B cell (primary cell): ENCODE results near the gene DLG2. TPM values are rescaled to one million over a fixed set of nuclear protein-coding genes. Genes with fewer than 3 reads are reported as not detected.

ENCODE experiments used
- ATAC-seq: fragments of 200-7000 bp; cut with Tn5 transposase; one replicate; pipeline ENCODE4 v1.10.0; 2021; ENCODE audit warnings: low read depth, mild to moderate bottlenecking, moderate number of reproducible peaks, moderate library complexity
- CTCF ChIA-PET: fragments of 350-600 bp; sonication (Branson Sonifier 250); formaldehyde crosslinking; loops from one replicate; lab custom pipeline; 2021; ENCODE audit warnings: antibody characterized with exemption, inconsistent platforms; lab: Charles Lee
- POLR2A ChIA-PET: fragments of 350-600 bp; sonication (Branson Sonifier 250); formaldehyde crosslinking; loops from one replicate; lab custom pipeline; 2021; ENCODE audit warnings: antibody characterized with exemption; lab: Charles Lee
- DNase-seq: peaks from one replicate; pipeline ENCODE4 v3.0.0; 2013
- H2AFZ ChIP-seq: 2 replicates; pipeline ENCODE4 v1.6.1; 2012; ENCODE audit warnings: mild to moderate bottlenecking, low read depth, low read length; ENCODE audit not compliant: insufficient read depth, poor library complexity, severe bottlenecking
- H3K27ac ChIP-seq, 2 donors: 1 replicate in 1 of 2; 2 replicates in 1 of 2; pipeline ENCODE4 v1.5.1; 2012 to 2013; ENCODE audit warnings: low read length in 2 of 2, mild to moderate bottlenecking in 2 of 2, moderate library complexity in 1 of 2
- H3K27me3 ChIP-seq, 4 experiments: fragments of 200-600 bp in 1 of 4; sonication (generic) in 1 of 4; replicated peaks in 1 of 4; 1 replicate in 2 of 4; 2 replicates in 2 of 4; pipeline versions ENCODE4 v1.6.1 to v1.7.0; 2013 to 2016; ENCODE audit warnings: low read length in 3 of 4, mild to moderate bottlenecking in 2 of 4, mixed read lengths in 1 of 4, moderate library complexity in 1 of 4; ENCODE audit not compliant: insufficient read depth in 4 of 4, control insufficient read depth in 3 of 4; ENCODE audit errors: control extremely low read depth in 1 of 4
- H3K36me3 ChIP-seq, 2 experiments: replicated peaks in 1 of 2; 1 replicate in 1 of 2; 2 replicates in 1 of 2; pipeline versions ENCODE4 v1.6.1 to v1.7.1; 2013; ENCODE audit warnings: low read length in 1 of 2; ENCODE audit not compliant: insufficient read depth in 2 of 2, control insufficient read depth in 1 of 2; ENCODE audit errors: control extremely low read depth in 1 of 2, extremely low read depth in 1 of 2
- H3K4me1 ChIP-seq, 2 donors: fragments of 200-600 bp in 1 of 2; sonication (generic) in 1 of 2; 1 replicate in 1 of 2; 2 replicates in 1 of 2; pipeline versions ENCODE4 v1.5.1 to v1.6.1; 2013 to 2017; ENCODE audit warnings: low read length in 2 of 2; ENCODE audit not compliant: control insufficient read depth in 2 of 2, insufficient read depth in 2 of 2
- H3K4me2 ChIP-seq: replicated peaks from 2 replicates; pipeline ENCODE3; 2012; ENCODE audit warnings: mild to moderate bottlenecking, low read depth, low read length; ENCODE audit not compliant: poor library complexity, severe bottlenecking
- H3K4me3 ChIP-seq, 5 experiments: fragments of 200-600 bp in 1 of 5; sonication (generic) in 1 of 5; 1 replicate in 3 of 5; 2 replicates in 2 of 5; pipeline versions ENCODE4 v1.5.1 to v1.7.0; 2011 to 2016; ENCODE audit warnings: low read length in 4 of 5, mild to moderate bottlenecking in 4 of 5, low read depth in 2 of 5, control low read depth in 1 of 5, moderate library complexity in 1 of 5; ENCODE audit not compliant: insufficient read depth in 1 of 5; ENCODE audit errors: control extremely low read depth in 1 of 5, extremely low read depth in 1 of 5
- H3K79me2 ChIP-seq: fragments of 200-600 bp; sonication (generic); one replicate; pipeline ENCODE4 v1.6.0; 2016; ENCODE audit warnings: low read length; ENCODE audit not compliant: control insufficient read depth, insufficient read depth
- H3K9ac ChIP-seq: fragments of 200-600 bp; sonication (generic); 2 replicates; pipeline ENCODE4 v1.6.1; 2017; ENCODE audit warnings: mild to moderate bottlenecking, low read length, moderate library complexity
- H3K9me3 ChIP-seq, 3 donors: one replicate each; pipeline versions ENCODE4 v1.6.1 to v1.7.1; 2013; ENCODE audit warnings: low read length in 2 of 3; ENCODE audit not compliant: control insufficient read depth in 2 of 3, insufficient read depth in 1 of 3; ENCODE audit errors: control extremely low read depth in 1 of 3
- H4K20me1 ChIP-seq: 2 replicates; pipeline ENCODE4 v1.6.0; 2012; ENCODE audit warnings: mild to moderate bottlenecking, low read length; ENCODE audit not compliant: insufficient read depth, control insufficient read depth, poor library complexity, severe bottlenecking
- H3K27ac Mint-ChIP-seq: one replicate; pipeline ENCODE4 v1.8.0; 2021; ENCODE audit warnings: mixed read lengths
- H3K27me3 Mint-ChIP-seq: one replicate; pipeline ENCODE4 v1.8.0; 2021; ENCODE audit warnings: mixed read lengths
- H3K4me1 Mint-ChIP-seq: one replicate; pipeline ENCODE4 v1.8.0; 2021; ENCODE audit warnings: mixed read lengths
- H3K4me3 Mint-ChIP-seq: one replicate; pipeline ENCODE4 v1.8.0; 2021; ENCODE audit warnings: mixed read lengths
- H3K9me3 Mint-ChIP-seq: one replicate; pipeline ENCODE4 v1.8.0; 2022; ENCODE audit warnings: mixed read lengths; ENCODE audit not compliant: insufficient read depth
- EZH2 ChIP-seq: IDR thresholded peaks from 2 replicates; pipeline ENCODE4 v1.6.1; 2012; ENCODE audit warnings: borderline replicate concordance, low read depth, mild to moderate bottlenecking, moderate library complexity, low read length; ENCODE audit not compliant: insufficient read depth, poor library complexity, severe bottlenecking
- WGBS: methylation state at CpG from one replicate; pipeline ENCODE4 v1.1.5; 2013; ENCODE audit warnings: missing lambda C conversion rate; ENCODE audit not compliant: insufficient coverage; 5-methylcytosine and 5-hydroxymethylcytosine counted together
- intact Hi-C: fragments of 100-400 bp; cut with micrococcal nuclease; formaldehyde crosslinking; loops from one replicate; pipeline ENCODE4 v1.10.0; 2022
- polyA plus RNA-seq: library from polyadenylated mRNA; depleted of rRNA; stranded (reverse); fragments of >200 nt; gene quantifications from 2 replicates; pipeline ENCODE4 v1.2.3, GENCODE V29; 2012
- total RNA-seq, 2 donors: library from RNA; stranded (reverse); fragments of 120-200 nt in 1 of 2; gene quantifications; 1 replicate in 1 of 2; 2 replicates in 1 of 2; pipeline versions ENCODE4 v1.2.3 to v1.2.4, GENCODE V29; 2013 to 2022
- TF ChIP-seq, protein P1 (sequence below): fragments of 200-600 bp; IDR thresholded peaks from one replicate; pipeline ENCODE4 v1.8.0; 2022; ENCODE audit warnings: antibody characterized with exemption, mild to moderate bottlenecking

Gene DLG2
- total and polyA plus RNA-seq, 2 donors (not counting 1 experiment from before 2014, with no cell fraction given), result 0.54 to 5.4 TPM

- no peaks in the 10 kb centered on the region for H3K9me3 ChIP-seq
- CTCF ChIA-PET, result interaction anchor here (0.5 to 1.3 kb wide), 2 partner anchors 12 to 15 kb away, joined by 3 read pairs; no protein-coding TSS in a partner anchor
These were observed 1254.7 kb downstream of the DLG2 start for GRCh38 chr11:84372381-84372950.

DNA sequence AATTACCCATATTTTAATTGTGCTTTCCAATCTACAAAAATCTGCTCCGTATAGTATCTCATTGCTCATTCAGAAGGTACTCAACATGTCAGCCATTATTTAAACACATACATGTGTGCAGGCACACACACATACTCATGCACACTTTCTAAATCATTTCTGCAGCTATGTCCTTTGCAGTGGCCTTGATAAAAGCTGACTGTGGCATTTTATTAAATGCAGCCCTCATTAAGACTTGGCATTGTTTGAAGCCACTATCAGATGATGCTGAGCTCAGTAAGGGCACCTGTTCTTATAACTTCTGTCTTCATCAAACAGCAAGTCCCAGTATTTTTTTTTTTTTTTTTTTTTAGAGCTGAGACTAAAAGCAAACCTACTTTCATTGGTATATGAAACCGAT, 1269.1 kb downstream of the DLG2 start:
- Histone ChIP-seq H3K9me3 (no peaks in the 10 kb centered on the region), H3K79me2 (no peaks in the 10 kb centered on the region), H3K9ac (no peak overlapping the region), H2AFZ (no peak overlapping the region), H3K27me3 (no peaks in the 10 kb centered on the region), H3K4me1 (no peaks in the 10 kb centered on the region), H3K4me3 (no peak overlapping the region), H3K27ac (no peak overlapping the region), H4K20me1 (no peaks in the 10 kb centered on the region), H3K36me3 (no peaks in the 10 kb centered on the region), H3K4me2 (no peak overlapping the region)
- Mint-ChIP-seq H3K27ac (no peak overlapping the region), H3K9me3 (no peaks in the 10 kb centered on the region), H3K4me3 (no peak overlapping the region), H3K27me3 (peaks cover 3% of the 10 kb centered on the region), H3K4me1 (no peaks in the 10 kb centered on the region)
- DNase-seq, result no peak
- ChIA-PET POLR2A (no interaction called here), CTCF (no interaction called here)
- no peak for ATAC-seq
- WGBS, result 91% methylated on average over 1 of the region's 2 CpGs
- TF ChIP-seq EZH2, result no peak
- TF ChIP-seq, protein P1, sequence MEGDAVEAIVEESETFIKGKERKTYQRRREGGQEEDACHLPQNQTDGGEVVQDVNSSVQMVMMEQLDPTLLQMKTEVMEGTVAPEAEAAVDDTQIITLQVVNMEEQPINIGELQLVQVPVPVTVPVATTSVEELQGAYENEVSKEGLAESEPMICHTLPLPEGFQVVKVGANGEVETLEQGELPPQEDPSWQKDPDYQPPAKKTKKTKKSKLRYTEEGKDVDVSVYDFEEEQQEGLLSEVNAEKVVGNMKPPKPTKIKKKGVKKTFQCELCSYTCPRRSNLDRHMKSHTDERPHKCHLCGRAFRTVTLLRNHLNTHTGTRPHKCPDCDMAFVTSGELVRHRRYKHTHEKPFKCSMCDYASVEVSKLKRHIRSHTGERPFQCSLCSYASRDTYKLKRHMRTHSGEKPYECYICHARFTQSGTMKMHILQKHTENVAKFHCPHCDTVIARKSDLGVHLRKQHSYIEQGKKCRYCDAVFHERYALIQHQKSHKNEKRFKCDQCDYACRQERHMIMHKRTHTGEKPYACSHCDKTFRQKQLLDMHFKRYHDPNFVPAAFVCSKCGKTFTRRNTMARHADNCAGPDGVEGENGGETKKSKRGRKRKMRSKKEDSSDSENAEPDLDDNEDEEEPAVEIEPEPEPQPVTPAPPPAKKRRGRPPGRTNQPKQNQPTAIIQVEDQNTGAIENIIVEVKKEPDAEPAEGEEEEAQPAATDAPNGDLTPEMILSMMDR, result no peak
- intact Hi-C loops, result no loop called here

More at GRCh38 chr11:84372381-84372950, 1254.7 kb downstream of the DLG2 start:
- H3K79me2 ChIP-seq, result no peaks in the 10 kb centered on the region
- H3K4me1 Mint-ChIP-seq, result no peaks in the 10 kb centered on the region
- ATAC-seq (no peak), DNase-seq (no peak)
- no peaks in the 10 kb centered on the region for H3K9me3 Mint-ChIP-seq
- H3K27me3 Mint-ChIP-seq, result peaks cover 3% of the 10 kb centered on the region
- WGBS, result no CpG with 5 or more reads among the region's 2 CpGs
- no peaks in the 10 kb centered on the region for H4K20me1 ChIP-seq
- no peak overlapping the region for H3K27ac Mint-ChIP-seq
- no peaks in the 10 kb centered on the region for H3K27me3 ChIP-seq
- H2AFZ ChIP-seq, result no peak overlapping the region
- intact Hi-C loops, result no loop called here
- H3K4me2 ChIP-seq, result no peak overlapping the region
- H3K36me3 ChIP-seq, result no peaks in the 10 kb centered on the region
- no peaks in the 10 kb centered on the region for H3K4me1 ChIP-seq
- POLR2A ChIA-PET, result no interaction called here
- H3K4me3 ChIP-seq, result no peak overlapping the region
- no peak overlapping the region for H3K27ac ChIP-seq
- H3K9ac ChIP-seq, result no peak overlapping the region
- TF ChIP-seq, protein P1, result no peak
- TF ChIP-seq EZH2, result no peak
- no peak overlapping the region for H3K4me3 Mint-ChIP-seq
